Measurements from ENCODE around the gene OR14A2.
"Not testable (repeated sequence)": the region's sequence is repeated elsewhere in the genome, so short reads cannot be mapped to it uniquely, and the experiment has no call there.

OR14A2 gene

GRCh38 chr1:247760456-247760855 is 12.5 kb upstream of the OR14A2 start, which contains the start of gene OR1C1:
OR1C1 (minus strand) TSS chr1:247760556; CDS start chr1:247758406, 2,150 bp downstream.
- Histone ChIP-seq H3K79me2 (ENCODE audit: insufficient read depth, low read length) (no peaks in the 10 kb centered on the region), H3K4me3 (ENCODE audit: low read depth, low read length, poor library complexity, severe bottlenecking) (no peak within 1 kb of the TSS), H3K9ac (ENCODE audit: low read length) (no peak within 1 kb of the TSS), H3K9me2 (ENCODE audit: low read depth, low read length) (no peaks in the 10 kb centered on the region), H3K9me3 (ENCODE audit: low read length) (no peaks in the 10 kb centered on the region), H3F3A (ENCODE audit: insufficient read depth, low read length) (no peaks in the 10 kb centered on the region), H3K27me3 (ENCODE audit: insufficient read depth, low read length) (no peaks in the 10 kb centered on the region), H3K4me1 (ENCODE audit: insufficient read depth, low read length, severe bottlenecking) (no peaks in the 10 kb centered on the region), H3K27ac (ENCODE audit: low read depth, low read length, poor library complexity, severe bottlenecking) (no peak within 1 kb of the TSS), H3K4me2 (ENCODE audit: low read length) (no peak within 1 kb of the TSS), H4K20me1 (ENCODE audit: insufficient read depth, low read length) (no peaks in the 10 kb centered on the region), H3K36me3 (ENCODE audit: insufficient read depth, low read length) (no peaks in the 10 kb centered on the region), H2AFZ (ENCODE audit: low read length) (no peak within 1 kb of the TSS)
- TF ChIP-seq CTCF (IDR thresholded peaks at IDR 0.05; ENCODE audit: low read length) (no peak), EZH2 (IDR thresholded peaks at IDR 0.05; ENCODE audit: borderline replicate concordance, low read length) (no peak)

GRCh38 chr1:247754311-247754710 is 6.4 kb upstream of the OR14A2 start:
- not testable (repeated sequence) for H3K4me1 ChIP-seq (ENCODE audit: insufficient read depth, low read length, severe bottlenecking); H3F3A ChIP-seq (ENCODE audit: insufficient read depth, low read length); H2AFZ ChIP-seq (ENCODE audit: low read length); H3K27me3 ChIP-seq (ENCODE audit: insufficient read depth, low read length); H3K9me2 ChIP-seq (ENCODE audit: low read depth, low read length); H3K9me3 ChIP-seq (ENCODE audit: low read length); H3K79me2 ChIP-seq (ENCODE audit: insufficient read depth, low read length); H3K9ac ChIP-seq (ENCODE audit: low read length); H3K4me3 ChIP-seq (ENCODE audit: low read depth, low read length, poor library complexity, severe bottlenecking); H3K4me2 ChIP-seq (ENCODE audit: low read length); H3K36me3 ChIP-seq (ENCODE audit: insufficient read depth, low read length); H4K20me1 ChIP-seq (ENCODE audit: insufficient read depth, low read length); H3K27ac ChIP-seq (ENCODE audit: low read depth, low read length, poor library complexity, severe bottlenecking)

GRCh38 chr1:247749870-247750269 is 1.9 kb upstream of the OR14A2 start:
- no peaks in the 10 kb centered on the region for H3K36me3 ChIP-seq (ENCODE audit: insufficient read depth, low read length)
- no peak overlapping the region for H3K27ac ChIP-seq (ENCODE audit: low read depth, low read length, poor library complexity, severe bottlenecking)
- no peak overlapping the region for H3K4me2 ChIP-seq (ENCODE audit: low read length)
- no peaks in the 10 kb centered on the region for H3K4me1 ChIP-seq (ENCODE audit: insufficient read depth, low read length, severe bottlenecking)
- no peaks in the 10 kb centered on the region for H3K9me2 ChIP-seq (ENCODE audit: low read depth, low read length)
- H3K27me3 ChIP-seq (ENCODE audit: insufficient read depth, low read length): no peaks in the 10 kb centered on the region
- no peak for TF ChIP-seq CTCF (IDR thresholded peaks at IDR 0.05; ENCODE audit: low read length)
- no peak for TF ChIP-seq EZH2 (IDR thresholded peaks at IDR 0.05; ENCODE audit: borderline replicate concordance, low read length)
- H3K9ac ChIP-seq (ENCODE audit: low read length): no peak overlapping the region
- no peaks in the 10 kb centered on the region for H3K79me2 ChIP-seq (ENCODE audit: insufficient read depth, low read length)
- H3K9me3 ChIP-seq (ENCODE audit: low read length): no peaks in the 10 kb centered on the region
- no peaks in the 10 kb centered on the region for H4K20me1 ChIP-seq (ENCODE audit: insufficient read depth, low read length)
- no peak overlapping the region for H3K4me3 ChIP-seq (ENCODE audit: low read depth, low read length, poor library complexity, severe bottlenecking)
- no peaks in the 10 kb centered on the region for H3F3A ChIP-seq (ENCODE audit: insufficient read depth, low read length)
- no peak overlapping the region for H2AFZ ChIP-seq (ENCODE audit: low read length)

GRCh38 chr1:247747616-247748015 is 325 bp downstream of the OR14A2 start:
- Histone ChIP-seq H2AFZ (ENCODE audit: low read length) (no peak overlapping the region), H3K4me1 (ENCODE audit: insufficient read depth, low read length, severe bottlenecking) (no peaks in the 10 kb centered on the region), H3K9me3 (ENCODE audit: low read length) (no peaks in the 10 kb centered on the region), H3K4me3 (ENCODE audit: low read depth, low read length, poor library complexity, severe bottlenecking) (no peak overlapping the region), H3K9me2 (ENCODE audit: low read depth, low read length) (no peaks in the 10 kb centered on the region), H3K4me2 (ENCODE audit: low read length) (no peak overlapping the region), H3K27me3 (ENCODE audit: insufficient read depth, low read length) (no peaks in the 10 kb centered on the region), H3F3A (ENCODE audit: insufficient read depth, low read length) (no peaks in the 10 kb centered on the region), H3K36me3 (ENCODE audit: insufficient read depth, low read length) (no peaks in the 10 kb centered on the region), H3K79me2 (ENCODE audit: insufficient read depth, low read length) (no peaks in the 10 kb centered on the region), H4K20me1 (ENCODE audit: insufficient read depth, low read length) (no peaks in the 10 kb centered on the region), H3K9ac (ENCODE audit: low read length) (no peak overlapping the region), H3K27ac (ENCODE audit: low read depth, low read length, poor library complexity, severe bottlenecking) (no peak overlapping the region)
- TF ChIP-seq CTCF (IDR thresholded peaks at IDR 0.05; ENCODE audit: low read length): no peak
- no peak for TF ChIP-seq EZH2 (IDR thresholded peaks at IDR 0.05; ENCODE audit: borderline replicate concordance, low read length)

Measured in OCI-LY1 (cell line).